Stimulated activated CD4-positive, alpha-beta T cell treated with anti-CD3 and anti-CD28 coated beads, TNF-alpha, amount 100 ng/mL, for 48 hours (primary cell): ENCODE measurements around the gene CEBPB.
"Not testable (repeated sequence)": the region's sequence is repeated elsewhere in the genome, so short reads cannot be mapped to it uniquely, and the experiment has no call there.

Experiments
- DNase-seq, 3 donors: peaks; one replicate each; pipeline ENCODE4 v3.0.0-alpha.2; 2020; ENCODE audit warnings: low read depth in 3 of 3

The CEBPB gene

GRCh38 chr20:50192364-50193198 lies 2.0 kb downstream of the CEBPB start:
- DNase-seq: peak; percentile 63 to 81 (median 74)

- no peak for DNase-seq
Measured at GRCh38 chr20:50193199-50193835, 2.7 kb downstream of the CEBPB start.

- DNase-seq: no peak
Measured at GRCh38 chr20:50193836-50194421, 3.3 kb downstream of the CEBPB start.

GRCh38 chr20:50194422-50194830 lies 3.8 kb downstream of the CEBPB start:
- DNase-seq: no peak

GRCh38 chr20:50194831-50195523 lies 4.3 kb downstream of the CEBPB start:
- DNase-seq: no peak

GRCh38 chr20:50195524-50196120 lies 5.0 kb downstream of the CEBPB start:
- no peak for DNase-seq

GRCh38 chr20:50196248-50196647 lies 5.6 kb downstream of the CEBPB start:
- no peak for DNase-seq

GRCh38 chr20:50196896-50197295 lies 6.3 kb downstream of the CEBPB start:
- no peak for DNase-seq

GRCh38 chr20:50197463-50198179 lies 7.0 kb downstream of the CEBPB start:
- DNase-seq: no peak

GRCh38 chr20:50198180-50198666 lies 7.6 kb downstream of the CEBPB start:
- no peak for DNase-seq

- no peak for DNase-seq
Measured at GRCh38 chr20:50198716-50199115, 8.1 kb downstream of the CEBPB start.

- DNase-seq: no peak
Measured at GRCh38 chr20:50199703-50200102, 9.1 kb downstream of the CEBPB start.

- no peak for DNase-seq
Measured at GRCh38 chr20:50200482-50201104, 10.0 kb downstream of the CEBPB start.

GRCh38 chr20:50201710-50202109 lies 11.1 kb downstream of the CEBPB start:
- DNase-seq: not testable (repeated sequence)

GRCh38 chr20:50202677-50203076 lies 12.0 kb downstream of the CEBPB start:
- no peak for DNase-seq

- DNase-seq: no peak
Measured at GRCh38 chr20:50203951-50204937, 13.6 kb downstream of the CEBPB start.

GRCh38 chr20:50207026-50207425 lies 16.4 kb downstream of the CEBPB start:
- no peak for DNase-seq

- DNase-seq: no peak
Measured at GRCh38 chr20:50208085-50208491, 17.5 kb downstream of the CEBPB start.

GRCh38 chr20:50208815-50209214 lies 18.2 kb downstream of the CEBPB start:
- not testable (repeated sequence) for DNase-seq
